NCI-H345 treated with DMSO at 0.1 percent for 48 hours (cell line): Measurements from ENCODE around the gene LCE2C.

Experiments used
- DNase-seq: peaks from one replicate; lab custom pipeline; 2025; ENCODE audit not compliant: unreplicated experiment; lab: John Stamatoyannopoulos, UW

LCE2C gene

GRCh38 chr1:152718238-152718637 is 43.2 kb downstream of the LCE2C start:
- no peak for DNase-seq

DNA sequence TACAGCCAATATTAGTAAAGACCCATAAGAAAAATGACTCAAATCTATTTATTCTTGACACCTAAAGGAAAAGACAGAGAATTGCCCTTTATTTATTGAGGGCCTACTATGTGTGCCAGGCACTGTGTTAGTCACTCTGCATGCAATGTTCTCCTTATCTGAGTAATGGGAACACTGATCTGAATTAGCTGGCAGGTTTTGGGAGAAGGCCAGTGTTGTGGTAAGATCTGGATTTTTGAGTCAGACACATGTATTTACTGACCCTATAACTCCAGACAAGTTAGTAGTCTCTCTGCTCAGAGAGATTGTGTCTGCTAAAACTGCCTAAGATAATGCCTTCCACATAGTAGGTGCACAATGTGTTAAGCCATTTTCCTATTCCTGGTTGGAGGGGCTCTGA is 50.2 kb downstream of the LCE2C start:
- DNase-seq, result no peak
